WTC11 (cell line): ENCODE results near the gene ACSM3. TPM values are rescaled to one million over a fixed set of nuclear protein-coding genes. Genes with fewer than 3 reads are reported as not detected.

Source experiments
- ATAC-seq: fragments of 200-7000 bp; cut with Tn5 transposase; 2 replicates; pipeline ENCODE4 v1.10.0; 2021; ENCODE audit warnings: mild to moderate bottlenecking, moderate library complexity
- CTCF ChIA-PET: fragments of 300-600 bp; sonication (Branson Sonifier 250); formaldehyde crosslinking; loops from one replicate; lab custom pipeline; 2021; ENCODE audit warnings: antibody characterized with exemption; lab: Charles Lee
- POLR2A ChIA-PET: fragments of 350-600 bp; sonication (Branson Sonifier 250); formaldehyde crosslinking; loops from one replicate; lab custom pipeline; 2021; ENCODE audit warnings: antibody characterized with exemption; lab: Charles Lee
- DNase-seq: peaks from one replicate; pipeline ENCODE4 v3.0.0; 2021; ENCODE audit warnings: low spot score
- H3K27ac Mint-ChIP-seq: 2 replicates; pipeline ENCODE4 v1.8.0; 2021; ENCODE audit warnings: mixed read lengths
- H3K27me3 Mint-ChIP-seq: 2 replicates; pipeline ENCODE4 v1.8.0; 2021; ENCODE audit warnings: low read depth, mild to moderate bottlenecking, moderate library complexity, mixed read lengths
- H3K36me3 Mint-ChIP-seq: 2 replicates; pipeline ENCODE4 v1.8.0; 2021; ENCODE audit warnings: mixed read lengths
- H3K4me1 Mint-ChIP-seq: 2 replicates; pipeline ENCODE4 v1.8.0; 2022; ENCODE audit warnings: mixed read lengths
- H3K4me3 Mint-ChIP-seq: 2 replicates; pipeline ENCODE4 v1.8.0; 2021; ENCODE audit warnings: mild to moderate bottlenecking, moderate library complexity, mixed read lengths
- H3K9me3 Mint-ChIP-seq: 2 replicates; pipeline ENCODE4 v1.8.0; 2021; ENCODE audit warnings: mixed read lengths
- ATF3 ChIP-seq: sonication (generic); formaldehyde crosslinking; conservative IDR thresholded peaks from 2 replicates; pipeline ENCODE4 v1.8.1; 2022; ENCODE audit warnings: mild to moderate bottlenecking, missing genetic modification reagents
- ATF6 ChIP-seq: sonication (generic); formaldehyde crosslinking; IDR thresholded peaks from 2 replicates; pipeline ENCODE4 v1.8.1; 2023; ENCODE audit warnings: mild to moderate bottlenecking, missing genetic modification reagents
- CBFB ChIP-seq: sonication (generic); formaldehyde crosslinking; IDR thresholded peaks from 2 replicates; pipeline ENCODE4 v1.8.1; 2022; ENCODE audit warnings: mild to moderate bottlenecking, low read depth, missing genetic modification reagents
- CDX4 ChIP-seq: fragments of 250-450 bp; sonication (Bioruptor Pico); IDR thresholded peaks from 2 replicates; pipeline ENCODE4 v1.9.0; 2021; ENCODE audit warnings: moderate library complexity, mild to moderate bottlenecking, inconsistent platforms, borderline replicate concordance
- E2F1 ChIP-seq: sonication (generic); formaldehyde crosslinking; IDR thresholded peaks from 2 replicates; pipeline ENCODE4 v1.8.0; 2022; ENCODE audit warnings: mild to moderate bottlenecking, missing genetic modification reagents
- E2F5 ChIP-seq: sonication (generic); formaldehyde crosslinking; IDR thresholded peaks from 2 replicates; pipeline ENCODE4 v1.8.1; 2022; ENCODE audit warnings: mild to moderate bottlenecking, moderate library complexity, missing genetic modification reagents
- ERG ChIP-seq: fragments of 250-450 bp; sonication (Bioruptor Pico); IDR thresholded peaks from 2 replicates; pipeline ENCODE4 v1.8.0; 2021; ENCODE audit warnings: mild to moderate bottlenecking
- ETV6 ChIP-seq: sonication (generic); formaldehyde crosslinking; IDR thresholded peaks from 2 replicates; pipeline ENCODE4 v1.8.1; 2022; ENCODE audit warnings: mild to moderate bottlenecking, missing genetic modification reagents
- GABPB1 ChIP-seq: sonication (generic); formaldehyde crosslinking; IDR thresholded peaks from 2 replicates; pipeline ENCODE4 v1.8.1; 2023; ENCODE audit warnings: mild to moderate bottlenecking, missing genetic modification reagents
- MAX ChIP-seq: sonication (generic); formaldehyde crosslinking; IDR thresholded peaks from 2 replicates; pipeline ENCODE4 v1.8.0; 2022; ENCODE audit warnings: mild to moderate bottlenecking, missing genetic modification reagents
- NFATC4 ChIP-seq: fragments of 250-450 bp; sonication (Bioruptor Pico); IDR thresholded peaks from 2 replicates; pipeline ENCODE4 v1.9.0; 2021; ENCODE audit warnings: mild to moderate bottlenecking
- NFE2L1 ChIP-seq: sonication (generic); formaldehyde crosslinking; IDR thresholded peaks from 2 replicates; pipeline ENCODE4 v1.8.1; 2023; ENCODE audit warnings: missing genetic modification reagents
- NR2C2 ChIP-seq: sonication (generic); formaldehyde crosslinking; IDR thresholded peaks from 2 replicates; pipeline ENCODE4 v1.8.0; 2022; ENCODE audit warnings: mild to moderate bottlenecking, missing genetic modification reagents
- NR3C1 ChIP-seq: sonication (generic); formaldehyde crosslinking; conservative IDR thresholded peaks from 2 replicates; pipeline ENCODE4 v1.8.1; 2023; ENCODE audit warnings: low read depth, mild to moderate bottlenecking, missing genetic modification reagents
- PRDM15 ChIP-seq: sonication (generic); formaldehyde crosslinking; IDR thresholded peaks from 2 replicates; pipeline ENCODE4 v1.8.0; 2022; ENCODE audit warnings: missing genetic modification reagents
- PREB ChIP-seq: sonication (generic); formaldehyde crosslinking; IDR thresholded peaks from 2 replicates; pipeline ENCODE4 v1.8.1; 2022; ENCODE audit warnings: mild to moderate bottlenecking, missing genetic modification reagents, moderate library complexity, borderline replicate concordance
- PRRX2 ChIP-seq: fragments of 250-450 bp; sonication (Bioruptor Pico); IDR thresholded peaks from 2 replicates; pipeline ENCODE4 v1.8.0; 2021; ENCODE audit warnings: mild to moderate bottlenecking
- SMAD3 ChIP-seq: sonication (generic); formaldehyde crosslinking; IDR thresholded peaks from 2 replicates; pipeline ENCODE4 v1.8.0; 2022; ENCODE audit warnings: missing genetic modification reagents, mild to moderate bottlenecking, borderline replicate concordance
- SP1 ChIP-seq: sonication (generic); formaldehyde crosslinking; conservative IDR thresholded peaks from 2 replicates; pipeline ENCODE4 v1.8.1; 2022; ENCODE audit warnings: missing genetic modification reagents
- TCF7 ChIP-seq: sonication (generic); formaldehyde crosslinking; IDR thresholded peaks from 2 replicates; pipeline ENCODE4 v1.8.0; 2022; ENCODE audit warnings: mild to moderate bottlenecking, low read depth, missing genetic modification reagents, moderate library complexity
- TP53 ChIP-seq: sonication (generic); formaldehyde crosslinking; IDR thresholded peaks from 2 replicates; pipeline ENCODE4 v1.8.1; 2023; ENCODE audit warnings: mild to moderate bottlenecking, missing genetic modification reagents
- ZNF121 ChIP-seq: sonication (generic); formaldehyde crosslinking; IDR thresholded peaks from 2 replicates; pipeline ENCODE4 v1.8.0; 2023; ENCODE audit warnings: missing genetic modification reagents
- ZNF138 ChIP-seq: sonication (generic); formaldehyde crosslinking; conservative IDR thresholded peaks from 2 replicates; pipeline ENCODE4 v1.8.1; 2022; ENCODE audit warnings: mild to moderate bottlenecking, moderate library complexity, missing genetic modification reagents
- ZNF263 ChIP-seq: sonication (generic); formaldehyde crosslinking; IDR thresholded peaks from 2 replicates; pipeline ENCODE4 v1.8.1; 2022; ENCODE audit warnings: low read depth, mild to moderate bottlenecking, moderate library complexity, missing genetic modification reagents
- total RNA-seq: library from RNA; stranded (reverse); gene quantifications from 3 replicates; pipeline ENCODE4 v1.2.3, GENCODE V29; 2021

ACSM3 gene
- total RNA-seq, 1 experiment from 2014 or later, result 5.0 TPM

- no peak for TF ChIP-seq ERG (CRISPR knock-in tag)
- no peak for TF ChIP-seq ZNF138 (CRISPR knock-in tag)
- no peak for TF ChIP-seq E2F1
- no peak for TF ChIP-seq PRRX2 (CRISPR knock-in tag)
- TF ChIP-seq NFE2L1 (CRISPR knock-in tag), result no peak
- TF ChIP-seq NR2C2 (CRISPR knock-in tag), result no peak
- no peak for TF ChIP-seq NR3C1 (CRISPR knock-in tag)
- TF ChIP-seq E2F5 (CRISPR knock-in tag), result no peak
- no peak for TF ChIP-seq ATF6 (CRISPR knock-in tag)
- no peak for TF ChIP-seq ATF3
- TF ChIP-seq SP1 (CRISPR knock-in tag), result no peak
- no peak for TF ChIP-seq MAX (CRISPR knock-in tag)
- no peak for TF ChIP-seq NFATC4 (CRISPR knock-in tag)
These were observed 14.3 kb upstream of the ACSM3 start (continued) for GRCh38 chr16:20749474-20749873.

- ChIA-PET POLR2A (no interaction called here), CTCF (no interaction called here)
- H3K9me3 Mint-ChIP-seq, result peaks cover 39% of the 10 kb centered on the region
- ATAC-seq (no peak), DNase-seq (no peak)
- H3K27ac Mint-ChIP-seq, result no peak overlapping the region
- H3K36me3 Mint-ChIP-seq, result peaks cover 14% of the 10 kb centered on the region
- no peak overlapping the region for H3K4me3 Mint-ChIP-seq
- peaks cover 12% of the 10 kb centered on the region for H3K27me3 Mint-ChIP-seq
- H3K4me1 Mint-ChIP-seq, result no peaks in the 10 kb centered on the region
- no peak for TF ChIP-seq GABPB1
- TF ChIP-seq ZNF121, result no peak
- no peak for TF ChIP-seq PRDM15 (CRISPR knock-in tag)
- no peak for TF ChIP-seq ATF6 (CRISPR knock-in tag)
- no peak for TF ChIP-seq TCF7
- no peak for TF ChIP-seq ZNF263 (CRISPR knock-in tag)
- TF ChIP-seq TP53 (CRISPR knock-in tag), result no peak
- no peak for TF ChIP-seq SMAD3 (CRISPR knock-in tag)
- TF ChIP-seq ETV6 (CRISPR knock-in tag), result no peak
- no peak for TF ChIP-seq CDX4 (CRISPR knock-in tag)
- no peak for TF ChIP-seq PREB (CRISPR knock-in tag)
- TF ChIP-seq CBFB (CRISPR knock-in tag), result no peak
These were observed 13.3 kb upstream of the ACSM3 start for GRCh38 chr16:20750558-20750957.
